Coronary artery (tissue), 2 donors: ENCODE measurements around the gene IL7R.
"Not testable (repeated sequence)": the region's sequence is repeated elsewhere in the genome, so short reads cannot be mapped to it uniquely, and the experiment has no call there.

Experiments
- DNase-seq: peaks from one replicate; pipeline ENCODE4 v3.0.0-alpha.2; 2017; ENCODE audit warnings: low spot score
- H3K27ac ChIP-seq, 2 donors: fragments of 200-600 bp; sonication (generic); one replicate each; pipeline ENCODE4 v1.5.1; 2016 to 2019
- H3K4me3 ChIP-seq: fragments of 200-600 bp; sonication (generic); 2 replicates; pipeline ENCODE4 v1.5.1; 2016; ENCODE audit warnings: mild to moderate bottlenecking, moderate library complexity
- TF ChIP-seq, protein P1 (sequence below): fragments of 200-600 bp; sonication (generic); IDR thresholded peaks from one replicate; pipeline ENCODE4 v1.5.1; 2019; ENCODE audit warnings: antibody characterized with exemption

IL7R gene

DNA sequence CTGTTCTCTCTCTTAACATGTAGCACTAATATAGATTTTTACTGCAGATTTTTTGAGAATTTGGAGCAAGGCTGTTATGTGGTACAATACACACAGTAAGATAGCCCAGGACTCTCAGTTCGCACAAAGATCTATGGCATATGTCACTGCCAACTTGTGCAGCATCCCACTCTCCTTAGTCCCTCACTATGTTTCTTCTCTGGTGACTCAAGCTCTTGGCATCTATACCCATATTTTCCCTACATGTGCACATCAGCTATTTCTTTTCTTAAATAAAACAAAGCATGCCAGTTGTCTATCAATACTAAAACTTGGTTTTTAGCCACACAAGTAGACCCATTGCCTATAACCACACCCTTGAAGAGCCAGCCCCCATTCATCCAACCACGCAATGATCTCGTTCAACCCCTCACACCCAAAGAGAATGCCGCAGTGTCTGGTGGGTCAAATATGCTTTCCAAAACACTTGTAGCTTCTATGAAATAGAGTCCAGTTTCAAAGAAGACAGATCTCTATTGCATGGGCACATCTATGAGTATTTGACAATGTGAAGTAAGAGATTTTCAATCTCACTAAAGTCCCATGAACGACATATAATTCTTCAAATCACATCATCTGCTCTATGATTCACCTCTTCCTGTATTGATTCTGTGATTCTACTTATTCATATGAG is 18.2 kb upstream of the IL7R start:
- TF ChIP-seq, protein P1, sequence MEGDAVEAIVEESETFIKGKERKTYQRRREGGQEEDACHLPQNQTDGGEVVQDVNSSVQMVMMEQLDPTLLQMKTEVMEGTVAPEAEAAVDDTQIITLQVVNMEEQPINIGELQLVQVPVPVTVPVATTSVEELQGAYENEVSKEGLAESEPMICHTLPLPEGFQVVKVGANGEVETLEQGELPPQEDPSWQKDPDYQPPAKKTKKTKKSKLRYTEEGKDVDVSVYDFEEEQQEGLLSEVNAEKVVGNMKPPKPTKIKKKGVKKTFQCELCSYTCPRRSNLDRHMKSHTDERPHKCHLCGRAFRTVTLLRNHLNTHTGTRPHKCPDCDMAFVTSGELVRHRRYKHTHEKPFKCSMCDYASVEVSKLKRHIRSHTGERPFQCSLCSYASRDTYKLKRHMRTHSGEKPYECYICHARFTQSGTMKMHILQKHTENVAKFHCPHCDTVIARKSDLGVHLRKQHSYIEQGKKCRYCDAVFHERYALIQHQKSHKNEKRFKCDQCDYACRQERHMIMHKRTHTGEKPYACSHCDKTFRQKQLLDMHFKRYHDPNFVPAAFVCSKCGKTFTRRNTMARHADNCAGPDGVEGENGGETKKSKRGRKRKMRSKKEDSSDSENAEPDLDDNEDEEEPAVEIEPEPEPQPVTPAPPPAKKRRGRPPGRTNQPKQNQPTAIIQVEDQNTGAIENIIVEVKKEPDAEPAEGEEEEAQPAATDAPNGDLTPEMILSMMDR, result no peak
- Histone ChIP-seq H3K4me3 (no peak overlapping the region), H3K27ac (no peak overlapping the region)
- no peak for DNase-seq

DNA sequence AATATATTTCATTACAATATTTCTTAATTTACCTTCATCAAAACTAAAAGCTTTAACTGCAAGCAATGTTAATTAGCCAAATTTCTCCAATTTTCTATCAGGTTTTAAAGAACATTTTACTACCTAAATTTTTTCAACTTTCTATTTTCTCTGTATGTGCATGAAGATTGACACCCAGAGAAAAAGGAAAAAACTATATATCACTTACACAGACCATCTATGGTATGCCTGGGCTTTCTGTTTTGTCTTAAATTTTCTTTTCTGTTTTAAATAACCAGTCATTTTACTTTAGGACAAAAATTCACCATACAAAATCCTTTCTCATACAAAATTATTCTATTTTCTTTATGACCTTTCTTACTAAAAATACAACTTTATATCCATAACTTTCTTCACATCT is 13.8 kb upstream of the IL7R start:
- DNase-seq, result no peak
- Histone ChIP-seq H3K27ac (no peak overlapping the region), H3K4me3 (no peak overlapping the region)
- TF ChIP-seq, protein P1, result no peak

DNA sequence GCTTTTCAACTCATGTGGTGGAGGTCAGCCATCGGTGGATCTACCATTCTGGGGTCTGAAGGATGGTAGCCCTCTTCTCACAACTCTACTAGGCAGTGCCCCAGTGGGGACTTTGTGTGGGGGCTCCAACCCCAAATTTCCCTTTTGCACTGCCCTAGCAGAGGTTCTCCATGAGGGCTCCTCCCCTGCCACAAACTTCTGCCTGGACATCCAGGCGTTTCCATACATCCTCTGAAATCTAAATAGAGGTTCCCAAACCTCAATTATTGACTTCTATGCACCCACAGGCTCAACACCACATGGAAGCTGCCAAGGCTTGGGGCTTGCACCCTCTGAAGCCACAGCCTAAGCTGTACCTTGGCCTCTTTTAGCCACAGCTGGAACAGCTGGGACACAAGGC is 11.2 kb upstream of the IL7R start:
- not testable (repeated sequence) for H3K27ac ChIP-seq, H3K4me3 ChIP-seq, DNase-seq

DNA sequence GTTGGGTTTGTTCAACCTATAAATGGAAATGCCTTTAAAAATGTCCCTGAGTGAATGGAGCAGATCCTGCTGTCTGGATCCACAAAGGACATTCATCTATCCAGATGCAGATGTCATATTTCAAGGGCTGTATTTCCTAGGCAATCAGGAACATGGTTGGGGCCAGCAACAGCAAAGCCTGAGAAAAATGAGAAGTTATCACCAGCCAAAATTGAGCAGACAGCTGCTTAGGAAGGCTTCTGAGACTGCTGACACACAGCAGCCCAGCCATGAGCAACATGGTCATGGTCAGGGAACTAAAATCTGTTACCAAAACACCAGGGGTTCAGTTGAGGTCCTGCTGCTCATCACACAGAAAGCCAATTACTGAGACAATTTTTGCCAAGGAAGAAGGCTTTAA is 9.2 kb upstream of the IL7R start:
- DNase-seq, result no peak
- TF ChIP-seq, protein P1, result no peak
- Histone ChIP-seq H3K27ac (no peak overlapping the region), H3K4me3 (no peak overlapping the region)

DNA sequence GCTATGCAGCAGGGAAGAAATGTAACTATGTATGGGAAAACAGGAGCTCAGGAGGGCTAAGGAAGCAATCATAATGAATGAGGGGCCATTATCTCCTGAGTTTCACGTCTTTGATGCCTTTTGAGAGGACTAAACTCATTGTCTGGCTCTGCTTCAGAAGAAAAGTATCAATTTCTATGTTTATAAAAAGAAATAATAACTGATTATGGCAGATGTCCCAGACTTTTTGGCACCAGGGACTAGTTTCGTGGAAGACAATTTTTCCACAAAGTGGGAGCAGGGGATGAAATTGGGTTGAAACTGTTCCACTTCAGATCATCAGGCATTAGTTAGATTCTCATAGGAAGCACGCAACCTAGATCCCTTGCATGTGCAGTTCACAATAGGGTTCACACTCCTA is 8.7 kb upstream of the IL7R start:
- no peak overlapping the region for H3K4me3 ChIP-seq
- H3K27ac ChIP-seq, result no peak overlapping the region
- TF ChIP-seq, protein P1, result no peak
- no peak for DNase-seq

DNA sequence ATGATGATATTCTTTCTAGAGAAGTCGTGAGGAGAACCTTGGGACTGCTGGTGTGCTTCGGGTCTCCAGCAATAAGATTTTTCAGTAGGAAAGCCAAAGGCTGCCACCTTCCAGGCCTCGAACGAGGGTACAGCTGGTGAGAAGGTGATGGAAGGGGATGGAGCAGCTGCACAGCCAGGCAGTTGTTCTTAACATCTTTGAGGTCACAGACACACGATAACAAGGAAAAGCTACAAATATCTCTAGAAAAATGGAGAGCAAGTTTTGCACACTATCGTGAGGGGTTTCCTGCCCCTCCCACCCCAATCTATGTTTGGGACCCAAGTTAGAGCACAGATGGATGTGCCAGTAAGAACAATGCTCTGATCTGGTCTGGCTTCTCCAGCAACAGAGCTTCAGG is 6.8 kb upstream of the IL7R start:
- DNase-seq, result no peak
- Histone ChIP-seq H3K4me3 (no peak overlapping the region), H3K27ac (no peak overlapping the region)
- TF ChIP-seq, protein P1, result no peak

DNA sequence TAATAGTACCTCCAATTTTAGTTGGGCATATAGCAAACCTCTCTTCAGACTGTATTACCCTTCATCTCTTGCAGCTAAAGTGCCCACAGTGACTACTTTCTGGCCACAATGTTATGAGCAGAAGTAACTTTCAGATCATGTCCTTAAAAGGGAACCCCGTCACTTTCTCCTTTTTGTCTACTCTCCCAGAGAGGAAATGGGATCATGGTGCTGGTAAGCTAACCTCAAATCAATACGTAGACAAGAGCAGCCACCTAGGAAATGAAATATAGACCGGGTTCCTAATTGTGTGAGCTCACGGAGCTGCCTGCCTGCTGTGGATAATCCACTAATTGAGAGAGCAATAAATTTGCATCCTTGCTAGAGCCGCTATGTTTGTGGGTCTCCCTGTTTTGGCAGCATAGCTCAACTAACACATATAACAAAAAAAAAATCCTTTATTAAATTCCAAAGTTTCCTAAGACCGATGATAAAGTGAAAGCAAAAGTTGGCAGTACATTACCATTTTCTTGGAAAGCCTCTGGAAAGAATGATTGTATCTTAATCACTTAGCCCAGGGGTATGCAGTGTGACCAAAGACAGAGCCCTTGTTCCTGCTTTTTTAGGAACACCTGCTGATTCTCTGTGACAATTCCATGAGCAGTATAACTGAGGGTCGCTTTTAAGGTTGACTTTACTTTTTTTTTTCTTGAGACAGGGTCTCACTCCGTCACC is 5.6 kb upstream of the IL7R start:
- DNase-seq, result no peak
- Histone ChIP-seq H3K4me3 (peak overlapping the region; percentile 45), H3K27ac (no peak overlapping the region)
- TF ChIP-seq, protein P1, result no peak
